HL-60 (cell line): Measurements from ENCODE around the gene MRPL21.

Experiments used
- CTCF ChIP-seq: IDR thresholded peaks from one replicate; pipeline ENCODE4 v1.5.1; 2011; ENCODE audit warnings: low read length, control low read depth, inconsistent platforms; ENCODE audit not compliant: insufficient read depth
- REST ChIP-seq: IDR thresholded peaks from 2 replicates; pipeline ENCODE4 v1.6.1; 2012; ENCODE audit warnings: low read depth; ENCODE audit not compliant: insufficient replicate concordance

GRCh38 chr11:68935066-68935465, 31.4 kb upstream of the MRPL21 start:
- TF ChIP-seq REST (no peak), CTCF (no peak)
